Measurements from ENCODE around the gene CRY1.
A peak's percentile ranks its signal among the peaks of the same experiment; 100 is the strongest.

The CRY1 gene

GRCh38 chr12:106960443-106960842 lies 132.9 kb downstream of the CRY1 start:
- no peak for DNase-seq (ENCODE audit: low spot score)

- DNase-seq (ENCODE audit: low spot score) = no peak
Observed at GRCh38 chr12:106957583-106957982, 135.8 kb downstream of the CRY1 start.

GRCh38 chr12:106956048-106956578 lies 137.2 kb downstream of the CRY1 start:
- peak; percentile 82 for DNase-seq (ENCODE audit: low spot score)

- DNase-seq (ENCODE audit: low spot score) = peak; percentile 99
Observed at GRCh38 chr12:106955377-106956047, 137.8 kb downstream of the CRY1 start, which contains the start of gene TMEM263. Gene TMEM263, plus strand, starts transcription at chr12:106955907. Its CDS starts 11,210 bp downstream, at chr12:106967117.

- DNase-seq (ENCODE audit: low spot score) = peak; percentile 76
Observed at GRCh38 chr12:106954462-106955376, 138.6 kb downstream of the CRY1 start.

- DNase-seq (ENCODE audit: low spot score) = no peak
Observed at GRCh38 chr12:106953352-106954250, 139.7 kb downstream of the CRY1 start.

- no peak for DNase-seq (ENCODE audit: low spot score)
Observed at GRCh38 chr12:106950591-106950990, 142.8 kb downstream of the CRY1 start.

GRCh38 chr12:106947461-106947860 lies 145.9 kb downstream of the CRY1 start:
- DNase-seq (ENCODE audit: low spot score) = no peak

- no peak for DNase-seq (ENCODE audit: low spot score)
Observed at GRCh38 chr12:106945261-106945851, 148.0 kb downstream of the CRY1 start.

GRCh38 chr12:106942775-106943174 lies 150.6 kb downstream of the CRY1 start:
- DNase-seq (ENCODE audit: low spot score) = no peak

GRCh38 chr12:106941481-106942156 lies 151.7 kb downstream of the CRY1 start:
- DNase-seq (ENCODE audit: low spot score) = no peak

All from left forelimb (tissue), 1 donor.